Stimulated activated CD8-positive, alpha-beta memory T cell treated with anti-CD3 and anti-CD28 coated beads, Interleukin-7, amount 100 ng/mL, for 24 hours (primary cell): ENCODE results near the gene CPNE5.

ENCODE experiments used
- DNase-seq: peaks from one replicate; pipeline ENCODE4 v3.0.0-alpha.2; 2020; ENCODE audit warnings: low read depth

The CPNE5 gene

DNA sequence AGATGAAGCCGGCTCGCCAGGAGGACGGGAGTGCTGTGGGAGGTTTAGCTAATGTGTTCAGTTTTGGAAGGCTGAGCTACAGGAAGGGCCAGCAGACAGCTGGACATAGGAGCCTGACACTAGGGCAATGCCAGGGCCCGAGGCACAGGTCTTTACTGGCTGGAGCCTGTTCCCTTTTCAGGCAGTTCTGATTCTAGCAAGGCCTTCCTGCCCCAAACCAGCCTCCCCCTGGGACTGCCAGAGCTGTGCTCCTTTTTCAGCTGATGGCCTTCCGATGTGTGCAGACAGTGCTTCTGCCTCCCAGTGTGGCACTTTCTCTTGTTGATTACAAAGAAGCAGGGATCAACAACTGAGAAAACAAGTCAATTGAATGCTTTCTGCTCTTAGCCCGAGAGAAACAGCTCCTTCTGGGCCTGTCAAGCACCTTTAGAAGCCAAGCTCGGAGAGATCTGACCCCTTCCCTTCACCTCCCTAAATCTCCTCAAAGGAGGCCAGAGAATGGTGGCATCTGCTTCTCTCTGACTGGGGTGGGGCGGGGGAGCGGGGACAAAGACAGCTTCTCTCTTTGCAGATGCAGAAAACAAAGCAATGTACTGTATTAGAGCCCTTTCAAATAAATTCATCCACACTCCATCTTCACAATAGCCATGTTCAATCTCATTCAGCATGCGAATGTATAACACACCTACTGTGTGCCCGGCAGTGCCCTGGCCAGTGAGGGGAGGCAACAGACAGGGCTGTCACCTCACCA is 78.4 kb downstream of the CPNE5 start:
- no peak for DNase-seq

DNA sequence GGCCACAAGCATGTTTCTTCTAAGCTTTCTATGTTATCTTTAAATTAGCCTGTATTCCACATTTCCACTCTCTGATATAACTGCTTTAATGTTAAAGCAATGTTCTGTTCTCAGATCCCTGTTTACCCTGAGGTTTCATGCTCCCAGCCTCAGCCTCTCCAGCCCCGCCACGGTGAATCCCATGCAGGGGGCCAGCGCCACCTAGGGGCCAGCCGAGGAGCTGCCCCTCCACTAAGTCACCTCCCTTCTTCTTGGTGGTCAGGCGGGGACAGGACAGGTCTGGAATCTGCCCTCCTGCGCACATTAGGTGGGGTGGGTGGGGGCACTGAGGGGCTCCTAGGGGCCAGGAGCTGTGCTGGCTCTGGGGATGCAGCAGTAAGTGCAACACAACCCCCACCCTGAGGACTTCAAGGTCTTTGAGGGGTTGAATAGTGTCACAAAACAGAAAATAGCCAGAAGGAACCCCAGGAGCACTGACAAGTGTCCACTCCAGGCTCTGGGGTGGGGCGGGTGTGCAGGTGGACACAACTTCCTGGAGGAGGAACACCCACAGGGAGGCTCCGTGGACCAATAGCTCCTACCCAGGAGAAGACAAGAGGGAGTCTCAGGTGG is 80.0 kb downstream of the CPNE5 start:
- peak; percentile 63 for DNase-seq

DNA sequence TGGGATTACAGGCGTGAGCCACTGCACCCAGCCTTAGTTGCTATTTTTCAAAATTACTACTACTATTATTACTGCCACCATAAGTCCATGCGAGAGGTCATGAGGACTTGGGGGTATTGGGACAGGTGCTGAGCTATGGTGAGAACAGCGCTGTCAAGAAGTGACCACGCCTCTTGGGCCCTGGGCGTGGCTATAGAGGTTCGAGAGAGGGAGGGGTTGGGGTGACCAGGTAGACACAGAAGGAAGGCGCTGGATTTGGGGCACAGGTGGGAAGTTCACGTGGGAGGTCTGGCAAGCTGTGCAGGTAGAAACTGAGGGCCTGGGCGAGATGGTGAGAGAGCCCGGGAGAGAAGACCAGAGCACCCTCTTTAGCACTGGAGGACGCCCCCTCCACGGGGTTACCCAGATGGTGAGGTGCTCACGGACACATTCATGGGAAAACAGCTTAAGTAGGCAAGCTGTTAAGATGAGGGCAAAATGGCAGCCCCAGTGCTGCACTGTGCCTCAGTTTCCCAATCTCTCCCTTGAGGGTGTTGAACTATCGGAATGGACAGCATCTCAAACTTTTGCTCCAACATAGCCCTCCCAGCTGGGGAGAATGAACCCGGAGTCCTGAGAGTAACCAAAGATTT is 80.6 kb downstream of the CPNE5 start:
- no peak for DNase-seq

DNA sequence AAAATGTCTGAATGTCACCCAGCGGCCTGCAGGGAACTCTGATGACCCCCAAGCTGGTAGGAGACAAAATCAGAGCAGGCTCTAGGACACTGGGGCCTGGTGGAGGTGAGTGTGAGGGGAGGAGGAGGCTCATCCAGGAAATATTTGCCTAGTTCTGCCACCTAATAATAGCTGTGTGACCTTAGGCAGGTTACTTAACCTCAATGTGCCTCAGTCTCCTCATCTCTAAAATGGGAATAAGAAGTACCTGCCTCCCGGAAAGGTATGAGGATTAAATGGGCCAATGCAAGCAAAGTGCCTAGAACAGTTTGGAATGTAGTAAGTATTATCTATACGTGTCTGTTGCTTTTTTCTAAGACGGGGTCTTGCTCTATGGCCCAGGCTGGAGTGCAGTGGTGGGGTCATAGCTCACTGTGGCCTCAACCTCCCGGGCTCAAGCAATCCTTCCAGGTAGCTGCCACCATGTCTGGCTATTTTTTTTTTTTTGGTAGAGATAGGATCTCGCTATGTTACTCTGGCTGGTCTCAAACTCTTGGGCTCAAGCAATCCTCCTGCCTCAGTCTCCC is 81.2 kb downstream of the CPNE5 start:
- no peak for DNase-seq

DNA sequence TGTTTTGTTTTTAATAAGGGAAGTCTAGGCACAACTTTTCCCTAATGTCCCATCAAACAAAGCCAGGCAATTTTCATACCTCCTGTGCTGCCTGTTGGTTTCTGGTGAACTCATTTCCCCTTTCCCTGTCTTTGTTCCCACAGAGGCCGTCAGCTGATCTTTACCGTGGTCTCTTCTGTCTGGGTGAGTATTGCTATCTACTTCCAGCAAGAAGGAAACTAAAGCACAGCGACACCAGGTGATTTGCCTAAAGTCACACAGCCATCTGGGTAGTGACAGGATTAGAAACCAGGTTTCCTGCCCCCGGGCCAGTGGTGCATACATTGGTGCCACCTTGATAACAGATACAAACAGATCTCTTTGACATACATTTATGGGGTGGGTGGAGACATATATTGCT is 82.0 kb downstream of the CPNE5 start:
- DNase-seq: no peak

DNA sequence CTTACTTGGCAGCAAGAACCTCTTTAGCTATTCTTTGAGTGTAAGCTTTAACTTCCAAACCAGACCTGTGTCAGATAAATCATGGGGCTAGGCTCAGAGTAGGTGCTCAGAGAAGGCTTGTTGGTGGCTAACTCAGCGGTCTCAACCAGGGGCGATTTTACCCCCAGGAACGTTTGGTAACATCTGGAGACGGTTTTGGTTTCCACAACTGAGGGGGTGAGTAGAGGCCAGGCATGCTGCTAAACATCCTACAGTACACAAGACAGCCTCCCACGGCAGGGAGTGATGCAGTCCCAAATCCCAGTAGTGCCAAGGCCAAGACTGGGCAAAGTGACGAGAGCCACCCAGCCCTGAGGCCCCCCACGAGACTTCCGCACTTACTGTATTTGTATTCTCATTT is 82.5 kb downstream of the CPNE5 start:
- no peak for DNase-seq

DNA sequence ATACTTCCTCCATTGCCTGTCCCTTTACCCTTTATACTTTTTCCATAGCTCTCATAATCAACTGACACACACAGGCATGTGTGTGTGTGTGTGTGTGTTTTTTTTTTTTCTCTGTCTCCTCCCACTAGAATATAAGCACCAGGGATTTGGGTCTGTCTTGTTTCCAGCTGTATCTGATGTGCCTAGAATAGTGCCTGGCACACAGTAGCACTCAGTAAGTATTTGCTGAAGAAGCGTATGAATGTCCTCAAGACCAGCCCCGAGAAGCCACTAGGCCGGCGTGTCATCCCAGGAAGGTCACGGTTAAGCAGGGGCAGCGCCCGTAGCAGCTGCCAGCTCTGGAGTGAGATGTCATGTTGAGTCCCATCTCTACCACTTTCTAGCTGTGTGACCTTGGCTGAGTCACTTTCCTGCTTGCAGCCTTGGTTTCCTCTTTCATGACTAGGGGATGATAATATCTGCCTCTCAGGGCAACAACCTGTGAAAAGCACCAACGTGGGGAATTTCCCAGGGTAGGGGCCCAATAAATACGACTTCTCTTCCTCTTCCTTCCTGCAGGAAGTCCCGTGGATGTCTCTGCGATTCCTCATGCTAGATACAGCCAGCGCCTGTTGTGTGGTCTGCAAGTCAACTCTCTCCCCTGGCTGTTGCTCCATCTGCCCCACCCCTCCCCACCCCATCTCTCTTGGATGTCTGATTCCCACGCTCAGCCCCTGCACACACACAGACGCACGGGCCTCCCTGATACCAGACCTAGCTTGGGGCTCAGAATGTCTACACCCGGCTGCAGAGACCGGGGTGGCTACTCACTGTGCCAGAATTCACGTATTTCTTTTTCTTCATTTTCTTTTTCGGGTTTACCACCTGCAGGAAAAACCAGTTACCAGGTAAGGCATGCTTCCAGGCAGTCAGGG is 83.6 kb downstream of the CPNE5 start:
- DNase-seq: peak; percentile 35

DNA sequence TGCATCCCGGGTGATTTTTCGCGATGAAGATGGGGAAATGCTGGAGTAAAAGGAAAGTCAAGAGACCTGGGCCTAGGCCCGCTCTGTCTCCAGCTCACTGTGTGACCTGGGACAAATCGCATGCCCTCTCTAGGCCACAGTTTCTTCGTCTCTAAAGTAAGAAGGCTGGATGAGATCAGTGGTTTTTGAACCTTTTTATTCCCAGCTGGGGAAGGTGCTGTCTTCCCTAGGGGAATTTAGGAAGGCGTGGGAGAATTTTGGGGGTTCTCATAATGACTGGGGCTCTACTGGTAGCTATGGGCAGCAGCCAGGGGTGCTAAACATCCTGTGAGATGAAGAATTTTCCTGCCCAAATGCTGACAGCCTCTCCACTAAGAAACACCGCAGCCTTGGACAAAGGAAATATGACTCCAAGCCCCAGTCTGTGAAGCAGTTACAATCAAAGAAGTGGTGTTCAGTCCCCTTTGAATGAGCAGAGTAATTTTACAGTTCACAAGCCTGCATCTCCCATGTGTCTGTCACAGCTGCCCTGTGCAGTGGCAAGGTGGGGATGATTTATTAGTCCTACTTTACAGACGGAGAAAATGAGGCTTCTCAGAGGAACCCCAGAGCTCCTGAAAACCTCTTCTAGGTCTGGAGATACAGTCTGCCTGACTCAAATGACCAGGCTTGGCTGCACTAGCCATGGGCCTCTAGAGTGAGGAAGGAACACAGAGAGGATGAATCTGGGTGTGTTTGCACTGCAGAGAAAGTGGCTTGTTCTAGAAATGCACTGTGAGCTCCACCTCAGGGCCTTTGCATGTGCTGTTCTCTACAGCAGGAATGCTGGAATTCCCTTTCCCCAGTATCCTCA is 84.4 kb downstream of the CPNE5 start:
- DNase-seq: no peak

DNA sequence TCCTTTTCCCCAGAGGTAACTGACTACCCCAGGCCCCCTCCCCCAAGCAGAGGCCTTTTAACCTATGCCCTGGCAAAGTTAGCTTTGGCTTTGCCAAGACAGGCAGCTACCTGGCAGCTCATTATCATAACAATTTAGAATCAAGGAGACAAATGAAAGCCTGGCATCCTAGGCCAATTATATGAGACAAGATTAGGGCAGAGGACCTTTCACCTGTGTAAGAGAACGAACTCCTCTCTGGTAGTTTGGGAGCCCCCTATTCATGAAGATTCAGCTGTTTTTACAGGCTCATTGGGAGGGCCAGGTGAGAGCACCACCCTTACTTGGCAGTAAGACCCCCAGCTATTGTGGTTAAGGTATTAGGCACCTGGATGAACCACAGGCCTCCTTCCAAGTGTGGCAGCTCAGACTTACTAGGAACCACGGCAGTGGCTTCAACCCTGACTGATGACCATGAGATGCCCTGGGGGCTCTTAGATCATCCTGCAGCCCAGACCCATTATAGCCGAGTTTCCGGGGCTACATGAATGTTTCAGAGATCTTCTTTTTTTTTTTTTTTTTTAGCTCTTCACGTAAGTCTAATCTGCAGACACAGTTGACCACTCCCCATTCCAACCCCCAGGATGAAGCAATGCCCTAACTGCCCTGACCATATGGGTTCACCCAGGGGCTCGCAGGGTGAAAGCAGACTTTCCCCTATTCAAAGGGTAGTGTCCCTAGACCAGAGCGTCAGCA is 85.4 kb downstream of the CPNE5 start:
- DNase-seq: no peak

DNA sequence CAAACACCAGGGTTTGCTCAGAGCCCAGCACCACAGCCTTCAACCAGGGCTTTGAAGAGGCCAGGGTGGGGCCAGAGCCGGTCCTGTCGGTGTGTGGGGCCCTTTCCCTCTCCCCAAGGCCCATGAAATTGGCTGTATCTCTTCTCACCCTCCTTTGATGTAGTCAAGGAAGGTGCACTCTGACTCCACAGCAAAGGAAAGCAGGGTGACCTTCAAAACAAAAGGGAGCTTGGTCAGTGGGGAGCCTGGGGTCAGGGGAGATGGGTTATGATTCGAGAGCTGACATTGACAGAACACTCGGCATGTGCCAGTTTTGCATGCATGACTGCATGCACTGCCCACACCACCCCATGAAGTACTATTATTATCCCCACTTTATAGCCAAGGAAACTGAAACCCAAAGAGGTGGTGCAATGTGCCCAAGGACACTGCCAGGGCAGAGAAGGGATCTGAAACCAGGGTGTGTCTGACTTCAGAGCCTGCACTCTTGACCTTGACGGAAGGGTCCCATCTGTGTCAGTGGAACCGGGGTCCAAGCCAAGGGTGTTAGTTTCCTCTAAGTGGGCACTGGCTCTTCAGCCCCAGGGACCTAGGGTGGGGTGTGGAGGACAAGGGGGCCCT is 86.2 kb downstream of the CPNE5 start:
- no peak for DNase-seq

DNA sequence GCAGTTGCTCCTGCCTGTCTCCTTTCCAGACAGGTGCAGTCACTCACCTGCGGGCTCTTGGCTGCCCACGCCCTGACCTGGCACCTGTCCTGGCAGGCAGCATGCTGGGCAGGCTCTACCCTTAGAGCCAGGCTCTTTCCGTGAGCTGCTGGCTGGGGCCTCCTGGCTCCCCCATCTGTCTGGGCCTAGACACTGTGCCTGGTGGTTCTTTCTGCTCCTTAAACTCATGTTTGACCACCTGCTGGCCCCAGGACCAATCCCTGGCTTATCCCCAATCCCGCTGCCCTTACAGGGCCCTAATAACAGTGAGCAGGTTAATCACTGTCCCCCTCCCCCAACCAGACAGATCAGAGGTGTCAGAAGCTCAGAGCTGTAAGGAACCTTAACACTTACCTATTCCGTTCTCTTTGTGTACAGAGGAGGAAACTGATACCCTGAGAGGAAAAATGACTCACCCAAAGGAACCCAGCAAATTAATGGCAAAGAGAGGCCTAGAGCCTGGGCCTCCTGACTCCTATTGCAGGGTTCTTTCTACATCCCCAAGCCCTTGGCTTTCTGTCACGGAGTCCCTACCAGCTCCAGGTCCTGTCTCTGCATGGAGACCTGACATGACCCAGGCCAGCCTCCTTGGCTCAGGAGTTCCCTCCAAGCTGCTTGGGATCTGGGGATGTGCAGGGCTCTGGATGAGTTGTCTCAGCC is 86.9 kb downstream of the CPNE5 start:
- no peak for DNase-seq

DNA sequence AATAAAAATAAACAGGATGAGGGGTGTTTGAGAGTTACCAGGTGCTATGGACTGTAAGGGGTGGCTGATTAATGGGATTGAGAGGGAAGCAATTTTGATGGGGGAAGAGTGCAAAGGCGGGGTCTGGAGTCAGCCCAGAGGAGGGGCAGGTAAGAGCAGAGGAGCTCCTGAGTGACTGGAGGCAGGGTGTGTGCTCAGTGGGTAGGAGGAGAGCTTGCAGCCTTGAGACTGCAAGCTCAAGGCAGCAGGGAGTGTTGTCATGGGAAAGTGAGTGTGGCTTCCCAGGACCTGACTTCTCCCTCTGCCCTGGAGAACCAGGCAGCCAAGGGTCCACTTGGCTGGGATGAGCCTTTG is 87.4 kb downstream of the CPNE5 start:
- no peak for DNase-seq

DNA sequence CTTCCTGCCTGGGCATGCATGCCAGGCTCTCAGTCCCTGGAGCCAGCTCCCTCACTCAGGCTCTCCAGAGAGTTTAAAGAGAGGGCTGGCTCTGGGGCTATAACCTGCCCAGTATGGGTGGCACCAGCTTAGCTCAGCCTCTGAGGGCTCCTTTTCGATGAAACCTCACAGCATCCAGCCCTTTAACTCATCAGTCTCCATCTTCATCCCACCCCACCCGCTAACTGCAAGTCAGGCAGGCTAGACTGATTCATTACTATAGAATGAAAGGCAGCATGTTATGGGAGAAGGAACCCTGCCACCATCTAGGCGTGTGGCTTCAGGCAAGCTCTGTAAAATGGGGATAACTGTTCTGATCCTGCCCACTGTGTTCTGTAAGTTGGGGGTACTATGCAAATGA is 88.2 kb downstream of the CPNE5 start:
- no peak for DNase-seq

DNA sequence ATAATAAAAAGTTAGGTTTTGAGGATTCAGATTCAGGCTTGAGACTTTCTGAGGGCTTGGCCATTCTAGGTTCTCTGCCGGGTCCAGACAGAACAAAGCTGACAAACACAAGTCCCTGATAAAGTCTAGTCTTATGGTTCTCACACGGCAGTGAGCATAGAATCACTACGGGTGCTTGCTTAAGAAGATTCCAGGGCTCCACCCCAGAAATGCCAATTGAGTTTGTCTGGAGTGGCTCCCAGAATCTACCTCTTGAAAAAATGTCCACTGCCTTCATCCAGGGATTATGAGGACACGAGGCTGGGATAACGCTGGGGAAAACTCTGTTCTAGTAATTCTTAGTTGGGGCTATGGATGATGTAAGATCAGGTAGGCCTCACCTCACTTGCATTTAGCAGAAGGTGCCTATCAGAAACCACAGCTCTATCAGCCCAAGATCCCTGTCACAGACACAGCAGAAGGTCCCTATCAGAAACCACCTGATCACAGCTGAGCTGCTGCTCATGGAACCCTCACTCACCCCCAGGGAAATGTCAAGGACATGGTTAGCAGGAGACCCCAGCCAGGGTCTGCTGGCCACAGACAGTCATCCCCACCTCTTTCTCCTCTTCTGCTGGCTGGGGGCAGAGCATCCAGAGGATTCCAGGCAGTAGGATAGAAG is 89.3 kb downstream of the CPNE5 start:
- no peak for DNase-seq

DNA sequence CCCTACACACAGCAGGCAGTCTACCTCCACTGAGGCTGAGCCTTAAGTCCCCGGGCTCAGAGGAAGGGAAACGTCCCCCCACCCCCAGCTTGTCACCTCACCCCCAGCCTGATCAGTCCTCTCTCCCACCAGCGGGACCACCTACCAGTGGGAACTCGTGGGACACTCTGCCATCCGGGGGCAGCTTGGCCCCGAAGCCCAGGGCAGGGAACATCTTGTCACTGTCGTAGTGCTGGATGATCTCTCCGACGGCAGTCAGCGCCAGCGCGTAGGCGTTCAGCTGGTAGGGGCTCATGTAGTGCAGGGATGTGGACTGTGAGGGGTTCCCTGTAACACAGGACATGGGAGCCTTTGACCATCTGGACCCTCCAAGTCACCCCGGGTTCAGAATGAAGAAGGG is 93.0 kb downstream of the CPNE5 start:
- no peak for DNase-seq

DNA sequence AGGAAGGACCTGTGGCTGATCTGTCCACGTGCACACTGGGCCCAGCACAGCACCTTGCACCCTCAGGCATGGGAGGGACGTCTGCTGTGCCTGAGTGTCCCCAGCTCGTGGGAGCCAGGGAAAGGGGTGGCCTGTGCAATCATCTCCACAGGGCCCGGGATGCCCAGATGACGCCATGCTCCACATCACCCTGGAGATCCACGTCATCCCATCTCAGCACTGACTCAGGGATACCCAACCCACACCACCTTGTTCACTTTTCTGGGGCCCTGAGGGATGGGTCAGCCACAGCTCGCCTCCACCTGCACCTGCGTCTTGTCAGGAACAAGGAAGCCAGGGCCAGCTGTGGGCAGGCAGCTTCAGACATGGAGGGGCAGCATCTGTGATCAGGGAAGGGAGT is 93.4 kb downstream of the CPNE5 start:
- DNase-seq: no peak

DNA sequence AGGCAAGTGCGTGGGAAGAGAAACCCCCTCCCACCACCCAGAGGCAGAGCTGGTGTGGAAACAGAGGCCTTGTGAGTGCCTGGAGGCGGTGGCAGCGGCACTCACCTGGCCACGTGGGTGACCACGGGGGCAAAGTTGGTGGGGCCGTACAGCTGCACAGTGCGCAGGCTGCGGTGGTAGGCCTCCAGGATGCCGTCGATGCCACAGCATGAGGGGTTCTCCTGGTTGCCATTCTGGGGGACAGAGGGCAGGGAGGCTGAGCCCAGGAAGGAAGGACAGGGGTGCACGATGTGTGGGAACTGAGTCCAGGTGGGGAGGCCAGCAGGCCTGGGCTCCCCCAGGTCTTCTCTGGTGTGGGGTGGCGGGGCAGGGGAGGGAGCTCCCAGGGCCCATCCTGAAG is 94.0 kb downstream of the CPNE5 start:
- DNase-seq: no peak

DNA sequence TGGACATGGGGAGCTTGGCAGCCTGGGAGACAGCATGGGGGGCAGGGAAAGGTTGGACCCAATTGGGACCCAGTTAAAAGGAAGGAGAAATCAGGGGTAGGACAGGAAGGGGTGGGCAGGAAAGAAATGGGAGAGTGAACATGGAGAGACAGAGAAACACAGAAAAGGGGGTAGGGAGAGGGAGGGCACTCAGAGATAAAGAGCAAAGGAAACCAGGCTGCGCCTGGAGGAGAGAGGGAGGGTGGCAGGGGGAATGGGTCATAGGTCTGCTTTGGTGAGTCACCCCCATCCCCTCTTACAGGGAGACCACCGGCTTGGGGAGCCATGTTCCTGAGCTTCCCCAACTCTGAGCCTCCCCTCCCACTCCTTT is 95.0 kb downstream of the CPNE5 start:
- no peak for DNase-seq
